ENCODE data around the gene SLC26A11.

- TF ChIP-seq EZH2phosphoT487 (IDR thresholded peaks at IDR 0.05) (no peak), CTCF (IDR thresholded peaks at IDR 0.05) (no peak), EZH2 (IDR thresholded peaks at IDR 0.05) (no peak)
These were observed 49.2 kb downstream of the SLC26A11 start for GRCh38 chr17:80269405-80269807.
